Subcutaneous adipose tissue (tissue), 4 donors: ENCODE results near the gene UNKL. TPM values are rescaled to one million over a fixed set of nuclear protein-coding genes. Genes with fewer than 3 reads are reported as not detected.

Source experiments
- total RNA-seq, 4 donors: library from RNA; depleted of rRNA; stranded (reverse); fragments of >200 nt; gene quantifications; one replicate each; pipeline ENCODE4 v1.1.0, GENCODE V29; 2016
- TF ChIP-seq, protein P1 (sequence below): fragments of 450-650 bp; IDR thresholded peaks from one replicate; pipeline ENCODE4 v1.5.1; 2016; ENCODE audit warnings: low read depth, mild to moderate bottlenecking, control low read depth, antibody characterized with exemption, moderate library complexity

UNKL gene
- total RNA-seq, 4 donors from 2014 or later, result 14.3 to 49.2 (median 25.9) TPM

GRCh38 chr16:1361685-1362360 is 52.7 kb downstream of the UNKL start:
- TF ChIP-seq, protein P1, sequence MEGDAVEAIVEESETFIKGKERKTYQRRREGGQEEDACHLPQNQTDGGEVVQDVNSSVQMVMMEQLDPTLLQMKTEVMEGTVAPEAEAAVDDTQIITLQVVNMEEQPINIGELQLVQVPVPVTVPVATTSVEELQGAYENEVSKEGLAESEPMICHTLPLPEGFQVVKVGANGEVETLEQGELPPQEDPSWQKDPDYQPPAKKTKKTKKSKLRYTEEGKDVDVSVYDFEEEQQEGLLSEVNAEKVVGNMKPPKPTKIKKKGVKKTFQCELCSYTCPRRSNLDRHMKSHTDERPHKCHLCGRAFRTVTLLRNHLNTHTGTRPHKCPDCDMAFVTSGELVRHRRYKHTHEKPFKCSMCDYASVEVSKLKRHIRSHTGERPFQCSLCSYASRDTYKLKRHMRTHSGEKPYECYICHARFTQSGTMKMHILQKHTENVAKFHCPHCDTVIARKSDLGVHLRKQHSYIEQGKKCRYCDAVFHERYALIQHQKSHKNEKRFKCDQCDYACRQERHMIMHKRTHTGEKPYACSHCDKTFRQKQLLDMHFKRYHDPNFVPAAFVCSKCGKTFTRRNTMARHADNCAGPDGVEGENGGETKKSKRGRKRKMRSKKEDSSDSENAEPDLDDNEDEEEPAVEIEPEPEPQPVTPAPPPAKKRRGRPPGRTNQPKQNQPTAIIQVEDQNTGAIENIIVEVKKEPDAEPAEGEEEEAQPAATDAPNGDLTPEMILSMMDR, result no peak

GRCh38 chr16:1357906-1358566 is 56.5 kb downstream of the UNKL start:
- TF ChIP-seq, protein P1, result no peak

DNA sequence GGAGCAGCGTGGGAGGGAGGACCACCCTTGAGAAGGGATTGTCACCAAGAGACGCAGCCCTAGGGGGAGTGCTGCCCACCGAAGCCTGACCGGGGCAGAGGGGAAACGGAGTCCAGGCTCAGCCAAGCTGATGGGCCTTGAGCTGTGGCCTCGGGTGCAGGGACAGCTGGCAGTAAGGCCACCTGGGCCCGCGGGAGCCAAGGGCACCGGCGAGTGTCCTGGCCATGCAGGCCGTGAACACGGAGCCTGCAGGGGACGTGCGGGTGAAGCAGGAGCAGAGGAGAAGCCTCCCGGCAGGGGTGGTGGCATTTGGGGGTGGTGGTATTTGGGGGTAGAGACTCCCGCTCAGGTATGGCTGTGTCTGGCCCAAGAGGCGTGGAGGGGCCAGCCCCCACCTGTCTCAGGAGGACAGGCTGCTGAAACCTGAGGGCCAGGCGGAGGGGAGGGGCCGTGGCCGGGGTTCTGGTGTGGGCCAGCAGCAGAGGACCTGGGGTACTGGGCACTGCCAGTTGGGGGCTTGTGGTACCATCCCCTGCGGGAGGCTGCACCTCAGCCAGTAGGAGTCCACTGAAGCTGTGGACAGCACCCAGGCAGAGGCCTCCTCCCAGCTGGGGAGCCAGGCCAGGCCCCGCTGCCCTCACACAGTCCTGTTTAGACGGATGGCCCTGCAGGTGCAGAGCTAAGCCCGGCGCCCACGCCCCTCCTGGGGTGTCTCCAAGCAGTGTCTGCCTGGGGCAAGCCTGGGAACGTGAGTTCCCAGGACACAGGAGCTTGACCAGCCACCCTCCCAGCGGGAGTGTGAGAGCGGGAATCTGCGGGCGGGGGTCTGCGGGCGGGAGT is 58.2 kb downstream of the UNKL start:
- TF ChIP-seq, protein P1, result no peak

GRCh38 chr16:1355591-1355990 is 58.9 kb downstream of the UNKL start:
- TF ChIP-seq, protein P1, result no peak

- TF ChIP-seq, protein P1, result no peak
These were observed 59.5 kb downstream of the UNKL start for GRCh38 chr16:1354815-1355540.

- TF ChIP-seq, protein P1, result no peak
These were observed 62.7 kb downstream of the UNKL start, which contains the start of the genes GNPTG and TSR3 for GRCh38 chr16:1351582-1352362. TSS of gene GNPTG (plus strand) at chr16:1351931. CDS start at chr16:1351966, 35 bp downstream. TSS of gene TSR3 (minus strand) at chr16:1351878. CDS start at chr16:1351804, 74 bp downstream.
